ENCODE data around the gene RPF1.
A peak's percentile ranks its signal among the peaks of the same experiment; 100 is the strongest.
"Not testable (repeated sequence)": the region's sequence is repeated elsewhere in the genome, so short reads cannot be mapped to it uniquely, and the experiment has no call there.

The RPF1 gene, protein sequence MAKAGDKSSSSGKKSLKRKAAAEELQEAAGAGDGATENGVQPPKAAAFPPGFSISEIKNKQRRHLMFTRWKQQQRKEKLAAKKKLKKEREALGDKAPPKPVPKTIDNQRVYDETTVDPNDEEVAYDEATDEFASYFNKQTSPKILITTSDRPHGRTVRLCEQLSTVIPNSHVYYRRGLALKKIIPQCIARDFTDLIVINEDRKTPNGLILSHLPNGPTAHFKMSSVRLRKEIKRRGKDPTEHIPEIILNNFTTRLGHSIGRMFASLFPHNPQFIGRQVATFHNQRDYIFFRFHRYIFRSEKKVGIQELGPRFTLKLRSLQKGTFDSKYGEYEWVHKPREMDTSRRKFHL

DNA sequence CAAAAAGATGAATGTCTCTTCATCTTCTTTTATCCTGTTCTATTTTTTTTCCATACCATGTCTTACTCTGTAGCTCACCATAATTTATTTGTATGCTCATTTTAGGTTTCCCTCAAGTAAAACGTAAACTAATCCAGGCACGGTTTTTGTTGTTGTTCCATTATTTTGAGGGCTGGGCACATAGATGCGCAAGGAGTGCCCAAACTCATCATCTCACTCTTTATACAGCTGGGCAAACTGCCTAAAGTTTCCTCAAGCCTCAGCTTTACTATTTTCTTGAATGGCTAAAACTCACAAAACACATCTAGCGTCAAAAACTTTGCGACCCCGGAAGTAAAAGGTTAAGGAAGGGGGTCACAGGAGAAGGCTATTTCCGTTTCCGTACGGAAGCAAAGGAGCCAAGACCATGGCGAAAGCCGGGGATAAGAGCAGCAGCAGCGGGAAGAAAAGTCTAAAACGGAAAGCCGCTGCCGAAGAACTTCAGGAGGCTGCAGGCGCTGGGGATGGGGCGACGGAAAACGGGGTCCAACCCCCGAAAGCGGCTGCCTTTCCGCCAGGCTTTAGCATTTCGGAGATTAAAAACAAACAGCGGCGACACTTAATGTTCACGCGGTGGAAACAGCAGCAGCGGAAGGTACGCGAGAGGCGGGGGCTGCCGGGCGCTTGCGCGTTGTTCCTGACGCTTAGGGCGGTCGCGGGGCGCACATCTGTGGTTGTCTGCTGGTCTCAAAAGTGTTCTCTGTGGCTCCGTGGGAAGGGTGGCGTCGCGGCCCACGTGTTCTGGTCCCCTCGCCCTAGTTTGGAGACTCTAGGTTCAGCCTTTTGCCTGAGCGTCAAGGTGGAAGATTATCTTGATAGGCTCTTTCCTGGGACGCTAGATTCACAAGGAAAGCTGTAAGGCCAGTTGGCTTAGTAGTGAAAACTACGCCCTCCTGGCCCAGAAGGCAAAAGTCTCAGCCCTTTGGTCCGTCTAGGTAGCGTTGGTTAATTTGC is at the start of gene RPF1:
Gene RPF1 (plus strand): TSS at position 391 of the 993 bp plus-strand sequence. CDS start 16 bp downstream, at position 407.
- DNase-seq (ENCODE audit: low read depth): peak; percentile 27

GRCh38 chr1:84430546-84430945 is 48.5 kb upstream of the RPF1 start:
- DNase-seq (ENCODE audit: low read depth): no peak

DNA sequence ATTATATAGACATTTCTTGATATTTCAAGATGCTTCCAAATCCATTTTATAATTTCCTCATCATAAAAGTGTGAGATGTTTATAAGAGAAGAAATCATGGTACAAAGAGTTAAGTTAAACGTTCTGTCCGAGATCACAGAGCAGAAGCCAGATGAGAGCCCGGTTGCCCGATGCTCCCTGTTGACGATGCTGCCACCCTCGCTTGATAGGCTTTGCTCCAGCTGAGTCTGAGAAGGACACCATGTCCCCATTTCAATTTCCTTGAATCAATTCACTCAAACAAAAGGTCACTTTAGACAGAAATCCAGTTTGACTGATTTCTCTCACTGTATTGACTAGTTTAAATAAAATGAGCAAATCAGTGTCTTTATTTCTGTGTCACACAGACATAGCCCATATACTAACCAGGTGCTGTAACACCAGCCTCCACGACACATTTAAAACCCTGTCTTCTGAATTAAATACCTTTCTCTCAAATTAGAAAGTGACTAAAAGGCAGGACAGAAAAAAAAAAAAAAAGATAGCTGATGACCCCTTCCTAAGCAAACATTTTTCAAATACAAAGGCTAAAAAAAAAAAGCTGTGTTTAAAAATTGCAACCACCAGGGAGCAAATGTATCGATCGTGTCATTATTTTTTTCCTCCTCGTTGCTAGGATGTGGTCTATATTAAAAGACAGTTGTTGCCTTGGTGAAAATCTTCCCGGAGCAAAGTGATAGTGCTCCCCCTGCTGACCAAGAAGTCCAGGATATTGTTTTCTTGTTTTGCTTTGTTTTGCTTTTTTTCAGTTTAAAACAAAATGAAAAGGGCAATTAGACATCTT is 45.6 kb upstream of the RPF1 start:
- DNase-seq (ENCODE audit: low read depth): peak; percentile 44

DNA sequence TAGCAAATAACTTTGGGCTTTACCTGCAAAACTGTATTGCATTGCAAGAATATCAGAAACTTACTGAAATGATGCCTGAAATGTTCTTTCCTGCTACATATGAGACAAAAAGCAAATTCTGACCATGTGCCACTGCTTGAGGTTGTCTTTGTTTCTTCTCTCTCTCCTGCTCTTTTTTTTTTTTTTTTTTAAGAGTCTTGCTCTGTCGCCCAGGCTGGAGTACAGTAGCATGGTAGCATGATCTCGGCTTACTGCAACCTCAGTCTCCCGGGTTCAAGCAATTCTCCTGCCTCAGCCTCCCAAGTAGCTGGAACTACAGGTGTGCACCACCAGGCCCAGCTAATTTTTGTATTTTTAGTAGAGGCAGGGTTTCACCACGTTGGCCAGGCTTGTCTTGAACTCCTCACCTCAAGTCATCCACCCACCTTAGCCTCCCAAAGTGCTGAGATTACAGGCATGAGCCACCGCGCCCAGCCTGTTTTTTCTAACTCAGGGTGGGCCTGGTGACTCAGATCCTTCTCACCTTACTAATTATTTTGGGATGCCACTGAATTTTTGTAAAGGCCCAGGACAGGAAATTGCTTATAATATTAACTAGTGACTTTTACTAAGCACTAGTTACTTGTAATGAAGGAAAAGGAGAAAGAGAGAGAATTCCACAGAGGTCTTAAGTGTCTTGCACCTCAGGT is 44.8 kb upstream of the RPF1 start:
- no peak for DNase-seq (ENCODE audit: low read depth)

GRCh38 chr1:84434801-84435549 is 44.1 kb upstream of the RPF1 start:
- no peak for DNase-seq (ENCODE audit: low read depth)

DNA sequence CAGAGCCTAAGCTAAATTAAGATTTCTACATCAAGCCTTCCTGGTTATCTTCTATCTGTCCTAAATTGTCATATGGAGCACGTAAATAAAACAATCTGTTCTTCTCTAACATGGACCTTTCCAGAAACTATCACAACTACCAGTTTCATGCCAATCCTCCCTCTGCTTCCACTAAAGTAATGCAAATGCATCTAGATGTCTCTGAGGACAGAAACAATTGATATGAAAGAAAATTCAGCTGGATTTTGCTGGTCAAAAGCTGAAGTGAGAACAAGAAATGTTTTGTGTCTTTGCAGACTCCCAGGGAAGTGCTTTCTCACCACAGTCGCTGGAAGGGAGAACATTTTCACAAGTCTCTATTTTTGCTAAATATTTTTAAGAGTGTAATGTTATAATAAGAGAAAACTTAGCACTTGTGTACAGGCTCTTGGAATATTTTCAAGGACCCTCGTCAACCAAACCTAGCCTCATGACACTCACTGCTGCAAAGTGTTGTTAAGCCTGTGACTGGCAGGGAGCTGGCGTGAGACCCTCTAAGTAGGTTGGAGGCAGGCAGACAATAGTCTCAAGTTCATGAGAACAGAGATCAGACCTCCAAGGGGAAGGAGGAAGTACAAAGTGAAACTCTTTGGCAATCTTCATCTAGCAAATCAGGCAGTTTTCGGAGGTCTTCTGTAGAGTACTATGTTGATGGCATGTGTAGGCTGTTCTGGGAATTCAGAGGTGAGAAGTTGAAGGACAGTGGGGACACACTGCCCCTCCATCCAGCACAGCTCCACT is 42.0 kb upstream of the RPF1 start:
- DNase-seq (ENCODE audit: low read depth): no peak

DNA sequence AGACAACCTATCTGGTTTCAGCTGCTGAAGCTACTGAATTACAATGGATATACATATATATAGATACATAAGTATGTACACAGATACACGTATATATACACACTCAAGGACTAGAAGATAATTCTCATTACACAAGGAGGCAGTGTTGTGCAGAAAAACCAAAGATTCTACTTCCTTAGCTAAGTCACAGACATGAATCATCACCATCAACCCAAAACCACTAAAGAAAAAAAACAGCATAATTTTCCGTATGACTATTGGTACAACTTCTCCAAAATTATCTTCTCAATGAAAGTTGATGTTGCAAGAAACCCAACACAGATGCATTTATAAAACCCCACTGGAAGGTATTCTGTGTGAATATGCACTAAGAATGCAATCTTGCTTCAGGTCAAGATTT is 36.8 kb upstream of the RPF1 start:
- DNase-seq (ENCODE audit: low read depth): peak; percentile 69

DNA sequence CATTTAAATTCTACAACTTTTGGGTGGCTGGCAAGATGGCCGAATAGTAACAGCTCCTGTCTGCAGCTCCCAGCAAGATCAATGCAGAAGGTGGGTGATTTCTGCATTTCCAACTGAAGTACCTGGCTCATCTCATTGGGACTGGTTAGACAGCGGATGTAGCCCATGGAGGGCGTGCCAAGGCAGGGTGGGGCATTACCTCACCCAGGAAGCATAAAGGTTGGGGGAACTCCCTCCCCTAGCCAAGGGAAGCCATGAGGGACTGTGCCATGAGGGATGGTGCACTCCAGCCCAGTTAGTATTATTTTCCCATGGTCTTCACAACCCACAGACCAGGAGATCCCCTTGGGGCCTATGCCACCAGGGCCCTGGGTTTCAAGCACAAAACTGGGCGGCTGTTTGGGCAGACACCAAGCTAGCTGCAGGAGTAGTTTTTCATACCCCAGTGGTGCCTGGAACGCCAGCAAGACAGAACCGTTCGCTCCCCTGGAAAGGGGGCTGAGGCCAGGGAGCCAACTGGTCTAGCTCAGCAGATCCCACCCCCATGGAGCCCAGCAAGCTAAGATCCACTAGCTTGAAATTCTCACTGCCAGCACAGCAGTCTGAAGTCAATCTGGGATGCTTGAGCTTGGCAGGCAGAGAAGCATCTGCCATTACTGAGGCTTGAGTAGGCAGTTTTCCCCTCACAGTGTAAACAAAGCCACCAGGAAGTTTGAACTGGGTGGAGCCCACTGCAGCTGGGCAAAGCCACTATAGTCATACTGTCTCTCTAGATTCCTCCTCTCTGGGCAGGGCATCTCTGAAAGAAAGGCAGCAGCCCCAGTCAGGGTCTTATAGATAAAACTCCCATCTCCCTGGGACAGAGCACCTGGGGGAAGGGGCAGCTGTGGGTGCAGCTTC is 36.1 kb upstream of the RPF1 start:
- not testable (repeated sequence) for DNase-seq (ENCODE audit: low read depth)

- DNase-seq (ENCODE audit: low read depth): not testable (repeated sequence)
Measured at GRCh38 chr1:84448704-84449103, 30.4 kb upstream of the RPF1 start.

DNA sequence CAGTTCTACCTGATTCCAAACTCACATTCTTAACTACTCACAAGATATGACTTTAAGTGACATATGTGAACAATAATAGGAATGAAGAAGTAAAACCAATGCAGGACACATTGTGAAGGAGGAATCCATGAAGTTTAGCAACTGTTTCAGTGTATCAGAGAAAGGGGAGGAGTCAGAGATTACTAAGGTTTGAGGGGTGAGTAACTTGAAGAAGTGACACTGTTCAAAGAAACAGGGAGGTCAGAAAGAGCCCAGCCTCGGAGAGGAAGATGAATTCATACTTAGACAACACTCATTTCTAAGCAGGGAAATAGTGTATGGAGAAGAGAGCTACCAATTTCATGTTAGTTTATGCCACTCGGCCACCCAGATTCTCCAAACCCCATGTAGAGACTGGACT is 28.2 kb upstream of the RPF1 start:
- DNase-seq (ENCODE audit: low read depth): no peak

DNA sequence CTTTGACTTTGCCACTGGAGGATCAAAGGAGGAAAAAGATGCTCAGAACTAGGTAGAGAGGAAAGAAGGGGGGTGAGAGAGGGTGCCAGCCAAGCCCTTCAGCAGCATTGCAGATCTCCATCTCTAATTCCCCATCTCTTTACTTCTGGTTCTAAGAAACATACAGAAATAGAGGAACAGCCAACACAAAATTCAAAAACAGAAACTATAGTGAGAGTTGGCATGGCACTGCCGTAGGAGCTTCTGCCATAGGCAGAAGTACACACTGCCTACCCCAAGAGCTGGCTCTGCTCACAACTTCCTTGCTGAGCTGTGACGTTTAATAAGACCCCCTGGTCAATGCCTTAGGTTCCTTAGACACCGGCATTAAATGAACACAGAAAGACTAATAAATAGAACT is 26.6 kb upstream of the RPF1 start:
- DNase-seq (ENCODE audit: low read depth): no peak

GRCh38 chr1:84462118-84462517 is 16.9 kb upstream of the RPF1 start:
- DNase-seq (ENCODE audit: low read depth): no peak

- DNase-seq (ENCODE audit: low read depth): no peak
Measured at GRCh38 chr1:84467298-84467697, 11.8 kb upstream of the RPF1 start.

- no peak for DNase-seq (ENCODE audit: low read depth)
Measured at GRCh38 chr1:84476225-84476624, 2.8 kb upstream of the RPF1 start.

GRCh38 chr1:84479998-84480397 is 932 bp downstream of the RPF1 start:
- no peak for DNase-seq (ENCODE audit: low read depth)

DNA sequence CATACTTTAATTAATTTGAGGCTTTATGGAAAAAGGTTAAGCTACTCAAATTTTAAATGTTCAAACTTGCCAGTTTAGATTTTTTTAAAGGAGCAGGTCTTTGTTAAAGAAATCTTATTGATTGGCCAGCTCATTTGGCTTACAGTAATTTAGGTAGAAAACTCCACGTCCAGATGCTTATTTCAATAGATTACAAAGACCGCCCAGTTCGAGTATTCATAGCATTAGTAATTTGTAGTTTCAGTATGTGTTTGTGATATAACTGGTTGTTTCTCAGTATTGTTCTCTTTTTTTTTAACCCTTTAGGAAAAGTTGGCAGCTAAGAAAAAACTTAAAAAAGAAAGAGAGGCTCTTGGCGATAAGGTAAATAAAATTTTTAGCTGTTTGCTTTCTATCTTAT is 1.6 kb downstream of the RPF1 start:
- DNase-seq (ENCODE audit: low read depth): no peak

DNA sequence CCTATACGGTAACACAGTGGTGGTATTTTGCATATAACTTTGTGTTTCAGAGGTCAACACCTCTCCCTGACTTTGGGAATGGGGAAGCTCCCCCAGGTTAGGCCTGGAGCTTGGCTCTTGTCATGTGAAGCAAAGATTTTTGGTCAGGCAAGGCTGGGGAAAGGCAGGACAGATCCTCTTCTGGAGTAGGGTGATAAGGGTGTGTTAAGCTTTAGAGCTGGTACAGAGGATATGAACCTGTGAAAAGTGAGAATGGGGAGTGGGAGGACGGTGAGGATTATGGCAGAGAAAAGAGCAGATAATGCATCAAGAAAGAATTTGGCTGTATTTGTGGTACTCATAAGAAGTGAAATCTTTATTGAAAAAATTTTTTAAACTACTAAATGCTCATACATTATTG is 2.3 kb downstream of the RPF1 start:
- no peak for DNase-seq (ENCODE audit: low read depth)

DNA sequence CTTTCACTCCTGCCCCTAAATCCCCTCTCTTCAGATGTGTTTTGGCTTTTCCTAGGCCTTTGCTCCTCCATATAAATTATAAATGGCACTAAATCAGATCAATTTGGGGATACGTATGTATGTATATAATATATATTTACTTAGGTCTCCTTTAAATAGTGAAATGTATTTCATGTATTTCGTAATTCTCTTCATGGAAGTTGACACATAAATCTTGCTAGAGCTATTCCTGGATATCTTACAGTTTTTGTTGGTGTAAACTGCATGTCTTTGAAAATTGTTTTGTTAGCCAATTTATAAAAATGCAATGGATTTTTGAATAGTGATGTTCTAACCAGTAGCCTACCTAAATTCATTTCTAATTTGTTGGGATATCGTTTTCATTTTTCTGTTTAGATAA is 9.0 kb downstream of the RPF1 start:
- no peak for DNase-seq (ENCODE audit: low read depth)

DNA sequence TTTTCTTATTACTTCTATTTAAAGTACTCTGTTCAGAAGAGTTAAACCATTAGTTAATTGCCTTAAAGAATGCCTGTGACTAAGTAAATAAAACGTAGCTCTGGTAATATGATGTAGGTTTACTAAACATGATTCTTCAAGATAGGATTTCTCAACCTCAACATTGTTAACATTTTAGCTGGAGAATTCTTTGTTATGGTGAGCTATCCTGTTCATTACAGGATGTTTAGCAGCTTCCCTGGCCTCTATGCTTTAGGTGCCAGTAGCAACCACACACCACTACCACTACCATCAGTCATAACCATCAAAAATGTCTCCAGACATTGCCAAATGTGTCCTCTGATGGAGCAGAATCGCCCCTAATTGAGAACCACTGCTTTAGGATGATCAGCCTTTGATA is 10.7 kb downstream of the RPF1 start:
- no peak for DNase-seq (ENCODE audit: low read depth)

Measured in non-pigmented ciliary epithelial cell (primary cell).